GM21381 (cell line): ENCODE results near the gene UNC5A.

Source experiments
- ATAC-seq: cut with Tn5 transposase; IDR thresholded peaks from one replicate; pipeline ENCODE4 v1.9.1; 2021; ENCODE audit warnings: mild to moderate bottlenecking, moderate library complexity; ENCODE audit not compliant: unreplicated experiment

Gene UNC5A

DNA sequence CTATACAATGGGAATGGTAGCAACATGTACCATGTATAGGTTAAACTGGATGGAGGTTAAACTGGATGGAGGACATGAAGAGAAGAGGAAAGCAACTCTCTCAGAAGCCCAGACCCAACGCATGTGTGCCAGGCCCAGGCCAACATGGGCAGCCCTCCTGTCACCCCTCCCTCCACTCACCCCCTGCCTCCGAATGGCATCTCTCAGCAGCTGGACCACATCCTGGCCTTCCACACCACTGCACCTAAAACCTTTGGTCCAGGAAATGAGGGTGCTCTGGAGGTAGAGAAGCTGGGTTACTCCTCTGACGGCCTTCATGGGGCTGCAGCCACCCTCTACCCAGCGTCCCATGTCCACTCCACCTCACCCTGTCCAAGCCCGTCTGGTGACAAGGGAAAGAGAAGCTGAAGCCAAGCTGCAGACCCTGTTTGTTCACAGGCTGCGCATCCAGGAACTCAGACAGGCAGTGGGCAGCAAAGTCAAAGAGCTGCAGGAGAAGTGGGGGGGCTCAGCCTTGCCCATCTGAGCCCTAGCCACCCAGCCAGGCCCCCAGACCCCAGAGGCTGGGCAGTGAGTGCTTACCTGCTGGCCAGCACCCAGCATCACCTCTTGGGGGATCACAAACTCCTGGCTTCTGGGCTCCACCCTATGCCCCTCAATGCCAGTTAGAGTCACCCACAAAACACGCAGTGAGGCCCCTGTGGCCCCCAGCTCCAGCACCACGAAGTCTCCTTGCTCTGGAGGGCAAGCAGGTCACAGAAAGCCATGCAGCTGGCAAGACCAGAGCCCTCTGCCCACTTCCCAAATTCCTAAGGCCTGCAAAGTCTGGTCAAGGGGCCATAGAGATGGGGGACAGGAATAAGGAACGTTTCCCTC is 80.3 kb downstream of the UNC5A start:
- ATAC-seq, result no peak

- no peak for ATAC-seq
Measured at GRCh38 chr5:176891331-176891958, 81.1 kb downstream of the UNC5A start.

- no peak for ATAC-seq
Measured at GRCh38 chr5:176892663-176893062, 82.3 kb downstream of the UNC5A start.

DNA sequence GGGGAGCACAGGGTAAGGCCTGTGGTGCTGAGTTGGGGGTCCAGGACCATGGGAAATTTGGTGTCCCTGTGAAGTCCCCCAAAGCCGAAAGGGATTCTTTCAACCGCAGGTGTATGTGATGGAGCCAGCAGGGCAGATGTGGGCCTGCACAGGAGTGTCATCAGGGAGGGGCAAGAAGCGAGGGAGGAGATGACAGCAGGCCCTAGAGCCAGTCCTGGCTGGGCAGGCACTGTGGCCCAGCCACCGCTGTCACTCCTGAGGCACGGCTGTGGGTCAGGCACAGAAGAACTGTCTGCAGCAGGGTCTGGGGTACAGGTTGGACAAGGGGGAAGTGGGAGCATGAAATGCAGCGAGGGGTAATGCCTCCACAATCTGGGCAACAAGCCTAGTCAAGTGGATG is 83.9 kb downstream of the UNC5A start:
- no peak for ATAC-seq

DNA sequence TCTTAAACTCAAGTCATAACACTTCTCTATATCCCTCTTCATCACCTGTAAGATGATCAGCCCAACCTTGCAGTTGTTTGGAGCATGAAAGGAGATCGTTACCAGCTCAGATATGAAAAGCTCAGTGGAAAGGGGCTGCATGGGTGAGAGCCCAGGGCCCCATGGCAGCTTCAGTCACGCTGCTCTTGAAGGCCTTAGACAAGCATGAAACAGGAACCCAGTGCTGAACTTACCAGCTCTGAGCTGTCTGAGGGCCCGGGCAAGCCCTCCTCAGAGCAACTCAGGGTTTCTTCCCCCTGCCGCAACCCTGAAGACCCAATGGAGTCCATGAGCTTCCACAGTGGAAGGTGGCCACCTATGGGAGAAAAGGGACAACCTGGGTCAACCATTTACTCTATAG is 85.5 kb downstream of the UNC5A start:
- no peak for ATAC-seq

DNA sequence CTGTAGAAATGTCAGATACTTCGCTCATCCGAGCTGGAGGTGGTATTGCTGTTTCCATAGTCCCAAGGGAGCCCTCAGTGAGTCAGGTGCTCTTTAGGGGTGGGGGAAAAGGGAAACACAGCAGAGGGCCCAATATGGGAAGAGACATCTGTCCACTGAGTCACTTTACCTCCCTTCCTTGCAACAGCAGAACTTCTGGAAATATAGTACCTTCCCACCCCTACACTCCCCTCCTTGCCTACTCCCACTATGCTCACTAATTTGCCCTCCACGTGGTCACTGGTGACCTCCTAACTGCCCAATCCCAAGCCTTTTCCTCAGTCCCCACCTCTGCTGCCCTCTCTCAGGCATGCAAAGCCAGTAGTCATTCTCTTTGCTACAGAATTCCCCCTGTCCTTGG is 86.9 kb downstream of the UNC5A start:
- no peak for ATAC-seq

DNA sequence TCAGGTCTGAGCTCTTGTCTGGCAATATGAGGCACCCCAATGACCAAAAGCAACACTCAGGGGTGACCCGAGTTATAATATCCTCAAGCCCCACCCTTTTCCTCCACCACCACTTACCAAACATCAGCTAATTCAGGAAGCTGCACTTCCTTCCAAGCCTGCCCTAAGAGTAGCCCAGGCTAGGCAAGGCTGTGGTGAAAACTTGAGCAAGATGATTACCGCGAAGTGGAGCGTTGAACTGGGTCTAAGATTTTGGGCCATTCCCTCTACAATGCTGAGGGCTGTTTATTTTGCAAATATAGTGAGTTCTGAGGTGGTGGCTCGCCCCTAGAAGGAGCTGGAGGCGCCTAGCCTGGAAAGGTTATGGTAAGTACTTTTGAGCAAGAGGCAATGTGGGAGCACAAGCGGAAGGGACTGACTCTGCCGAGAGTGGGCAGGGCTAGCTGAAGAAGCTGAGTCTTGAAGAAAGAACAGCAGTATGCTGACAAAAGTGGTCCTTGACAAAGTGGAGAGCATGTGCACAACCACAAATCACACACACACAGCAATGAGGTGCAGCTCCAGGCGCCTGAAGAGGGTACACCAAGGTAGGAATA is 89.0 kb downstream of the UNC5A start, which contains the start of gene HK3:
Gene HK3, minus strand, starts transcription at position 51 of the 596 bp plus-strand sequence. CDS start 3,187 bp downstream, outside the sequence.
- ATAC-seq, result no peak

GRCh38 chr5:176899946-176900779 is 89.8 kb downstream of the UNC5A start:
- no peak for ATAC-seq

DNA sequence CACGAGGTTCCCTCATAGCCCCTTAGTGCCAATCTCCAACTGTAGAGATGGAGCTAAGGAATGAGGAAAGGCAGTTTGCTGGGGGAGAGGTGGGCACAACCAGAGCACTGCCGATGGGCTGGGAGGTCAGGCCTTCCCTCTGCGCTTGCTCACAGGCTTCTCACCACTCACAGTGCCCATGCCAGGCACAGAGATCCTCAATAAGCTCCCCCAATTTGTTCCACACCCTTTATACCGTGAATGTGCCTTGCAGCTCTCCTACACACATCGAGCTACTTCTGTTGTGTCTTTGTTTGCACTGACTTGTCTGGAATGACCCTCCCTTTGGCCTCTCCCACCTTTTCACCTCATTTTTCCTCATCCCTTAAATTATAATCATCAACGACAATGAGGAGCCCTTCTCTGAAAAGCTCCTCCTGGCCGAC is 90.4 kb downstream of the UNC5A start:
- no peak for ATAC-seq

DNA sequence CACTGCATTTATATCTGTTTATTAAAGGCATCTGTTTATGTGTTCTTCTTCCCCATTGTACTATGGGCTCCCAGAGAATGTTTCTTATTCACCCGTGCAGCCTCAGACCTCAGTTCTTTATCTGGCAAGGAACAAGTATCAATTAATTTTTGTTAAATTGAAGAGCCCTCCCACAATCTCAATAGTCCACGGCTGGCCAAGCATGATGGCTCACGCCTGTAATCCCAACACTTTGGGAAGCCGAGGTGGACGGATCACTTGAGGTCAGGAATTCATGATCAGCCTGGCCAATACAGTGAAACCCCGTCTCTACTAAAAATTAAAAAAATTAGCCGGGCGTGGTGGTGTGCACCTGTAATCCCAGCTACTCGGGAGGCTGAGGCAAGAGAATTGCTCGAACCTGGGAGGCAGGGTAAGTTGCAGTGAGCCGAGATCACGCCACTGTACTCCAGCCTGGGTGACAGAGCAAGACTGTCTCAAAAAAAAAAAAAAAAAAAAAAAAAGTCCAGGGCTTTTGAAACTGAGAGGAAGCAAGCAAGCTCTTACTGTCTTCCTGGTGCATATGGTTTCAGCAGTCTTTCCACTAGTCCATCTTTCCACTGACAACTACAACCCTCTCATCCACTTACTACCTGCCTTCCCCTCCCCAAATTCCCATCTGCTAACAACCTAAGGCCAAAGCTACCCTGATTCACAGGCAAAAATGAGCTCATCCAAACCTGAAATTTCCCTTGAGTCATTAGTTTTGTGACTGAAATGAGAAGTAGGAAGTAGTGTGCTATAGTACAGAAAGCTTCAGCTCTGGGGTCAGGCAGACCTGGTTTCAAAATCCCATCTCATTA is 91.1 kb downstream of the UNC5A start:
- peak; percentile 66 for ATAC-seq

DNA sequence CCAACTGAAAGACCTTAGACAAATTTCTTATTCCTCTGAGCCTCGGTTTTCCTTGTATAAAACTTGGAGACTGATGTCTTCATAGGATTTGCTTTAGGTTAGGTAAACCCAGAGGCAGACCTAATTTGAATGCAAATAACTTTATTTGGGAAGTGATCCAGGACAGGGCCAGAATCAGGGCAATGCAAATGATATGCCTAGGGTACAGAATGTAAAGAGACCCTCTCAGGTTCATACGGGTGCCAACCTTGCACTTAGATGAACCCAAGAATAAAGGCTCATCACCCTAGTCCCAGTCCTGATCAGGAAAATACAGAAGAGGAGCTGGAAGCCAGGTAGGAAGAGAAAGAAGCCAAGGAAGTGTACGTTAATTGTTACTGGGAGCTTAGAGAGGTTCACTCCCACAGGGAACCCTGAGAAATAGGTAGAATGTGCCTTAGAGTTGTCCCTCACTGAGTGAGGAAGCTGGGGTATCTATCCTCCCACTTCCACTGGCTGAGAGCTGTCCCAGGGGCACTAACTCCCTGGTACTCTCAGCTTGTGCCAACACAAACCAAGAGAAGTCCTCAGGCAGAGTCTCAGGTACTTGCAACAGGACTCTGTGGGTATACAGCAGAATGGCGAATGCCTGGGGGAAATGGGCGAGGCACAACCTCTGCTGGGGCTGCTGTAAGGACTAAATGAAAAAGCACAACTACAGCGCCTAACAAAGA is 91.9 kb downstream of the UNC5A start:
- no peak for ATAC-seq

DNA sequence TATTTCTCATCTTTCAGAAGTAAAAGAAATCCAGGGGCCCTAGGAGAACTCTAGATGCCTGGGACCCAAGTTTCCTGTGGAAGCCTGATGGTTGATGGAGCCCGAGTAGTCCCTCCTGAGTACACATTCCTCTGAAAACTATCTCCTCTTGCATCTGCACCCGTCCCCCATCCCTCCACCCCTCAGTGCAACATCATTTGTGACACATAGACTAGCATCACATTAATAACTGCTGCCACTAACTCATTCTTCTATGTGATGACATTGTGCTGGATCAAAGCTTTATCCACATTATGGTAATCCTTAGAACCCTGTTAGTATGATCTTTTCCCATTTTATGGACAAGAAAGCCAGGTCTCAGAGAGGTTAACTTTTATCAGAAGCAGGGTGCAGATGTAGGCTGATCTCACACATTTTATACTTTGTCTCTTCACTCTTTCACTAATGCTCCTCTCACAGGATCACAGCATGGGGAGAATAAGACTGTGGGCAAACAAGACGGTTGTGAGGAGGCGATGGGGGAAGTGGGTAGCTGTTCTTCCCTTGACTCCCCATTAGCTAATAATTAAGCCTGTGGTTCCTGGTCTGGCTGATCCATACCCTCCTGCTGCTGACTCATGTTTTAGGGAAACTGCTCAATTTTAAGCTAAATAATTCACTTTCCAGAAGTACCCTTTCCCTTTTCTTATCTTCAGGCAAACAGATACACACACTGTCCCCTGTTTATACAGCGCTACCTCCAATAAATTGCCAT is 92.7 kb downstream of the UNC5A start:
- no peak for ATAC-seq

DNA sequence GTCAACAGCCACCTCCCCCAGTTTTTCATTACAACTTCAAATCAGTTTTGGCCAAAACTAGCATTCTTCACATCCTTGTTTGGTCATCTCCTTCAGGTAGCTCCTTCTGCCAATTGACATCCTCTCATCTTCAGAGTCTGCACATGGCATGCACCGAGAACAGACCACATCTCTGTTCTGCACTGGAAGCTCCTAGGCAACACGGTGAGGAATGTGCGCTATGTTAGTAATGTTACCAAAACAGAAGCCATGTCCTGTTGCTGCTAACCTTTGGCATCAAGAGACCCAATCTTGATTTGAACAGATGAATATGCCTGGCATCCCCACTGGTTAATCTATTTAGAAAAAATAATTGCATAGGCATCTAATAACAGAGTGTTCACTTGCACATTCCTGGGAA is 93.9 kb downstream of the UNC5A start:
- no peak for ATAC-seq

GRCh38 chr5:176906126-176906525 is 95.8 kb downstream of the UNC5A start:
- no peak for ATAC-seq

GRCh38 chr5:176906796-176907195 is 96.4 kb downstream of the UNC5A start:
- ATAC-seq, result no peak

DNA sequence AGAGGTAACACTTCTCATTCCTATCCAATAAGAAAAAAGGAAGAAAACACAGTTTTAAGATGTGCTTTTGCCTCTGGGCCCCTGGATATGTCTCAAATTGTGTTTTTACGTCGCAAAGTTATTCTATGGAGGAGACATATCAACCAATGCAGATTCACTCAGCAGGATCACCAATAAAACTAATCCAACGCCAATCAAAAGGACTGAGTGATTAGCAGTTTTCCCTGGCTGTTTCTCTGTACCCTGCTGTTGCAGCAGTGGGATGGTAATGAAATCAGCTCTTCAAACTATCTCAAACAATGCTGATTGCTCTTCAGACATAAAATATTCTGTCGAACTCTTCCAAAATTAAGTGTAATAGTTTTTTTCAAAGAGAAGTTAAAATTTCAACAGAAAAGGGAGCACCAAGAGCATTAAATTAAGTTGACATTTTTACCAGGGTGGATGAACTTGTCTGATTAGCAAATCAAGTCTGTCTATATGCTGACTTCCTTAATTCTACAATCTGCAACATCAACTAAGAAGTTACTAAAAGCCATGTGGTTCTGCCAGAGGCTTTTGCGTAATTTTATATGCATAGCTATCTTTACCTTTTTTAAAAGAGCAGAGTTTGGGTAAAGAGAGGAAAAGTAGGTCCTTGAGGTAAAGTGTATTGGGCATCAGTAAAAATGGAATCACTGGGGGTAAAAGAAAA is 98.5 kb downstream of the UNC5A start:
- no peak for ATAC-seq

DNA sequence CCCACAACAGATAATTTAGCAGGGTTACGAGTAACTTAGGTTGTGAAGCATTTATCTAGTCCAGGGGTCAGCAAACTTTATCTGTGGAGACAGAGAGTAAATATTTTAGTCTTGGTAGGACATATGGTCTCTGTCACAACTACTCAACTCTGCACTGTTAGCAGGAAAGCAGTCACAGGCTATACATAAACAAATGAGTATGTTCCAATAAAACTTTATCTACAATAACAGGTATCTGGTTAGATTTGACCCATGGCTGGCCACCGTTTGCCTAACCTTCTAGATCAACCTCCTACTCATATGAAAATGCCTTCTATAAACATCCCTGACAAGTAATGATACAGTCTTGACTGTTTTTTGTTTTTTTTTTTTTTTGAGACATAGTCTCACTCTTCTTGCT is 101.8 kb downstream of the UNC5A start:
- no peak for ATAC-seq

GRCh38 chr5:176915906-176916305 is 105.5 kb downstream of the UNC5A start:
- ATAC-seq, result no peak
